OCI-LY7 (cell line): ENCODE data around the gene HDGFL3. TPM values are rescaled to one million over a fixed set of nuclear protein-coding genes. Genes with fewer than 3 reads are reported as not detected.

Experiments
- BruUV-seq: library from RNA; stranded (reverse); fragments of 400-500 nt; replicated peaks from 2 replicates; lab custom pipeline; 2021; lab: Mats Ljungman, UMichigan
- CTCF ChIA-PET: fragments of 300-600 bp; sonication (Branson Sonifier 250); formaldehyde crosslinking; loops from one replicate; lab custom pipeline; 2022; ENCODE audit warnings: antibody characterized with exemption; ENCODE audit not compliant: unreplicated experiment; lab: Charles Lee
- POLR2A ChIA-PET: fragments of 300-600 bp; sonication (Branson Sonifier 250); formaldehyde crosslinking; loops from one replicate; lab custom pipeline; 2022; ENCODE audit warnings: antibody characterized with exemption; lab: Charles Lee
- DNase-seq: peaks from one replicate; pipeline ENCODE4 v3.0.0-alpha.2; 2015; ENCODE audit warnings: low spot score
- H2AFZ ChIP-seq: fragments of 200-600 bp; sonication (generic), shearing (Covaris generic); 2 replicates; pipeline ENCODE4 v1.6.1; 2014; ENCODE audit warnings: mild to moderate bottlenecking, antibody characterized with exemption, low read length, moderate library complexity
- H3K27ac ChIP-seq: fragments of 200-600 bp; sonication (generic); 2 replicates; pipeline ENCODE4 v1.5.1; 2014; ENCODE audit warnings: mixed run types, low read depth, mild to moderate bottlenecking, moderate library complexity, low read length, inconsistent platforms; ENCODE audit not compliant: poor library complexity, severe bottlenecking
- H3K36me3 ChIP-seq: fragments of 200-600 bp; sonication (generic); 2 replicates; pipeline ENCODE4 v1.6.1; 2014; ENCODE audit warnings: mild to moderate bottlenecking, antibody characterized with exemption, low read length, moderate library complexity, mixed read lengths; ENCODE audit not compliant: insufficient read depth
- H3K4me1 ChIP-seq: fragments of 200-600 bp; sonication (generic); 2 replicates; pipeline ENCODE4 v1.5.1; 2014; ENCODE audit warnings: mild to moderate bottlenecking, low read length; ENCODE audit not compliant: insufficient read depth, poor library complexity, severe bottlenecking
- H3K4me2 ChIP-seq: fragments of 200-600 bp; sonication (generic); 2 replicates; pipeline ENCODE4 v1.6.1; 2014; ENCODE audit warnings: mild to moderate bottlenecking, low read length
- H3K4me3 ChIP-seq: fragments of 200-600 bp; sonication (generic); 2 replicates; pipeline ENCODE4 v1.5.1; 2014; ENCODE audit warnings: mild to moderate bottlenecking, low read depth, low read length; ENCODE audit not compliant: poor library complexity, severe bottlenecking
- H3K79me2 ChIP-seq: fragments of 200-600 bp; sonication (generic); 2 replicates; pipeline ENCODE4 v1.6.1; 2016; ENCODE audit warnings: low read depth, mild to moderate bottlenecking, low read length, moderate library complexity, mixed read lengths; ENCODE audit not compliant: insufficient read depth
- H3K9me2 ChIP-seq: fragments of 200-600 bp; sonication (generic); 2 replicates; pipeline ENCODE4 v1.6.1; 2016; ENCODE audit warnings: mild to moderate bottlenecking, low read length, mixed read lengths; ENCODE audit not compliant: insufficient read depth
- H3K9me3 ChIP-seq: fragments of 200-600 bp; sonication (generic); 2 replicates; pipeline ENCODE4 v1.6.1; 2014; ENCODE audit warnings: mild to moderate bottlenecking, mixed run types, low read length, mixed read lengths
- H4K20me1 ChIP-seq: fragments of 200-600 bp; sonication (generic); 2 replicates; pipeline ENCODE4 v1.6.1; 2014; ENCODE audit warnings: mild to moderate bottlenecking, antibody characterized with exemption, low read length, moderate library complexity, mixed read lengths; ENCODE audit not compliant: insufficient read depth
- CTCF ChIP-seq: fragments of 200-600 bp; sonication (generic); conservative IDR thresholded peaks from 2 replicates; pipeline ENCODE4 v1.5.1; 2014; ENCODE audit warnings: mild to moderate bottlenecking, antibody characterized with exemption, low read length, moderate library complexity, mixed read lengths
- EZH2phosphoT487 ChIP-seq: fragments of 200-600 bp; sonication (generic); IDR thresholded peaks from 2 replicates; pipeline ENCODE4 v1.6.1; 2018; ENCODE audit warnings: low read depth, borderline replicate concordance, mild to moderate bottlenecking, mixed run types, antibody characterized with exemption, low read length, moderate library complexity, mixed read lengths
- intact Hi-C: fragments of 100-400 bp; cut with micrococcal nuclease; formaldehyde crosslinking; loops from one replicate; pipeline ENCODE4 v1.10.0; 2022; ENCODE audit not compliant: unreplicated experiment
- total RNA-seq, 2 experiments: library from RNA; depleted of rRNA in 1 of 2; stranded (reverse); fragments of >200 nt in 1 of 2; shearing (Covaris generic) in 1 of 2; gene quantifications; 2 replicates each; pipeline ENCODE4 v1.2.3, GENCODE V29; 2014 to 2022

HDGFL3 gene
- total RNA-seq, 2 experiments from 2014 or later = 29.3 to 74.4 TPM

DNA sequence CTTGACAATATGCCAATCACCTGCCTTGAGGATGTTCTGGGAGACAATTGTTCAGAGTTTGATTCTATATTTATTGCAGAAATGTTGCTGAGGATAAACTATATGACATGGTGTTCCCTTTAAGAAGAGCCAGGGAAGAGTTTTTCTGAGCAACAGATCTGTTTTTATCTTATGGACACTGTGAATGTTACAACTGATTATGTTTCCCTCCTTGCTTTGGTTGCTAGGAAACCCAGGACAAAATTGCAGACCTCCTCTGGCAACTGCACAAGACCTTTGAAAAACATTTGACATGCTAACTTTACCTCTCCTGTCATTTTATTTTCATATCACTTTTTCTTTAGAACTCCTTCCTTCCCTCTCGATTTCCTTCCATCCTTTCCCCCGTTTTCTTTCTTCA lies 108.3 kb downstream of the HDGFL3 start:
- peaks cover 5% of the 10 kb centered on the region for H3K4me1 ChIP-seq
- H3K36me3 ChIP-seq = no peaks in the 10 kb centered on the region
- H3K9me2 ChIP-seq = no peaks in the 10 kb centered on the region
- peaks cover 5% of the 10 kb centered on the region; the same call in 1 of the 2 replicates for H3K9me3 ChIP-seq
- H3K27ac ChIP-seq = no peak overlapping the region
- DNase-seq = no peak
- no peak overlapping the region for H2AFZ ChIP-seq
- intact Hi-C loops = no loop called here
- ChIA-PET POLR2A (interaction anchor here (0.9 kb wide), 1 partner anchor 7 kb away, joined by 3 read pairs; no protein-coding TSS in a partner anchor), CTCF (no interaction called here)
- no peak overlapping the region for H3K4me2 ChIP-seq
- H3K4me3 ChIP-seq = no peak overlapping the region
- no peaks in the 10 kb centered on the region for H4K20me1 ChIP-seq
- no peaks in the 10 kb centered on the region for H3K79me2 ChIP-seq
- TF ChIP-seq CTCF (no peak), EZH2phosphoT487 (no peak)
- no TSS peak for BruUV-seq

DNA sequence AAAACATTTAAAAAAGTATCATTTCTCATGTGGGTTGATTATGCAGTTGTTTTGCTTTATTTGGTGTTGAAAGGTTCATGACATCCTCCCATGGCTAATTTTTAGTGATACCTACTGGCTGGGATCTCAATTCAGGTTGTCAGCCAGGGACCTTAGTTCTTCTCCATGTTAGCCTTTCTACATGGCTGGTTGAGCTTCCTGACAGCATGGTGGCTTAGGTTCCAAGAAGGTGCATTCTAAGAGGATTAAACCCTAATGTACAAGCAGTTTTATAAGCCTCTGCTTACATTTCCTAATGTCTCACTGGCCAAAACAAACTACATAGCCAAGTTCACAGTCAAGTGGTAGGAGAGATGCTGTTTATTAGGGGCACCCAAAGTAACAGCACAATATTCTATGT lies 109.5 kb downstream of the HDGFL3 start:
- H3K4me2 ChIP-seq = no peak overlapping the region
- intact Hi-C loops = no loop called here
- H3K79me2 ChIP-seq = no peaks in the 10 kb centered on the region
- no peaks in the 10 kb centered on the region for H3K9me2 ChIP-seq
- no peak overlapping the region for H3K27ac ChIP-seq
- H4K20me1 ChIP-seq = no peaks in the 10 kb centered on the region
- peaks cover 5% of the 10 kb centered on the region for H3K4me1 ChIP-seq
- H3K36me3 ChIP-seq = no peaks in the 10 kb centered on the region
- CTCF ChIA-PET = no interaction called here
- H2AFZ ChIP-seq = no peak overlapping the region
- H3K4me3 ChIP-seq = no peak overlapping the region
- no TSS peak for BruUV-seq
- H3K9me3 ChIP-seq = peaks cover 5% of the 10 kb centered on the region; the same call in 1 of the 2 replicates
- TF ChIP-seq EZH2phosphoT487 = no peak
- TF ChIP-seq CTCF = no peak
- no peak for DNase-seq
- POLR2A ChIA-PET = no interaction called here

- CTCF ChIA-PET = no interaction called here
- H3K4me2 ChIP-seq = no peak overlapping the region
- BruUV-seq = no TSS peak
- H4K20me1 ChIP-seq = no peaks in the 10 kb centered on the region
- H3K4me3 ChIP-seq = no peak overlapping the region
- TF ChIP-seq CTCF (no peak), EZH2phosphoT487 (no peak)
- no peak overlapping the region for H3K27ac ChIP-seq
- peaks cover 5% of the 10 kb centered on the region; the same call in 1 of the 2 replicates for H3K9me3 ChIP-seq
- H3K36me3 ChIP-seq = no peaks in the 10 kb centered on the region
- intact Hi-C loops = no loop called here
- H2AFZ ChIP-seq = no peak overlapping the region
- POLR2A ChIA-PET = interaction anchor here (0.8 to 1.0 kb wide), 3 partner anchors 32 to 86 kb away, joined by 3 read pairs; no protein-coding TSS in a partner anchor
- DNase-seq = no peak
- peaks cover 8% of the 10 kb centered on the region for H3K4me1 ChIP-seq
- no peaks in the 10 kb centered on the region for H3K79me2 ChIP-seq
- H3K9me2 ChIP-seq = no peaks in the 10 kb centered on the region
These were observed 113.0 kb downstream of the HDGFL3 start for GRCh38 chr15:83094583-83094982.
